HG03442 (cell line): ENCODE data around the gene RIMBP2.
"Not testable (repeated sequence)": the region's sequence is repeated elsewhere in the genome, so short reads cannot be mapped to it uniquely, and the experiment has no call there.

Source experiments
- ATAC-seq: cut with Tn5 transposase; IDR thresholded peaks from one replicate; pipeline ENCODE4 v1.9.1; 2021; ENCODE audit warnings: mild to moderate bottlenecking, moderate library complexity; ENCODE audit not compliant: unreplicated experiment

The RIMBP2 gene

GRCh38 chr12:130742112-130742511, 26.0 kb upstream of the RIMBP2 start:
- no peak for ATAC-seq

GRCh38 chr12:130739571-130739970, 23.5 kb upstream of the RIMBP2 start:
- ATAC-seq = no peak

GRCh38 chr12:130738403-130738802, 22.3 kb upstream of the RIMBP2 start:
- not testable (repeated sequence) for ATAC-seq

- no peak for ATAC-seq
Measured at GRCh38 chr12:130737731-130738130, 21.6 kb upstream of the RIMBP2 start.

- no peak for ATAC-seq
Measured at GRCh38 chr12:130729344-130729743, 13.2 kb upstream of the RIMBP2 start.

- no peak for ATAC-seq
Measured at GRCh38 chr12:130728158-130729058, 12.3 kb upstream of the RIMBP2 start.

- no peak for ATAC-seq
Measured at GRCh38 chr12:130719263-130719859, 3.3 kb upstream of the RIMBP2 start.

GRCh38 chr12:130717752-130718151, 1.7 kb upstream of the RIMBP2 start:
- no peak for ATAC-seq

GRCh38 chr12:130716969-130717366, 869 bp upstream of the RIMBP2 start:
- ATAC-seq = no peak

- ATAC-seq = no peak
Measured at GRCh38 chr12:130715150-130715997, 725 bp downstream of the RIMBP2 start.

- no peak for ATAC-seq
Measured at GRCh38 chr12:130714591-130715149, 1.4 kb downstream of the RIMBP2 start.

- ATAC-seq = peak; percentile 39
Measured at GRCh38 chr12:130714091-130714590, 2.0 kb downstream of the RIMBP2 start.

- ATAC-seq = no peak
Measured at GRCh38 chr12:130713581-130713991, 2.5 kb downstream of the RIMBP2 start.

GRCh38 chr12:130712346-130713065, 3.6 kb downstream of the RIMBP2 start:
- no peak for ATAC-seq

GRCh38 chr12:130711756-130712155, 4.3 kb downstream of the RIMBP2 start:
- ATAC-seq = no peak

GRCh38 chr12:130710733-130711080, 5.4 kb downstream of the RIMBP2 start:
- no peak for ATAC-seq

GRCh38 chr12:130709971-130710732, 5.9 kb downstream of the RIMBP2 start:
- ATAC-seq = no peak

- ATAC-seq = no peak
Measured at GRCh38 chr12:130709151-130709970, 6.7 kb downstream of the RIMBP2 start.

GRCh38 chr12:130708648-130709047, 7.5 kb downstream of the RIMBP2 start:
- no peak for ATAC-seq
